Upper lobe of left lung (tissue), 6 donors: ENCODE results near the gene FAT1. TPM values are rescaled to one million over a fixed set of nuclear protein-coding genes. Genes with fewer than 3 reads are reported as not detected.

Source experiments
- ATAC-seq, 2 donors: fragments of 200-7000 bp; cut with Tn5 transposase; one replicate each; pipeline ENCODE4 v1.9.1; 2022; ENCODE audit warnings: mild to moderate bottlenecking in 2 of 2, moderate library complexity in 2 of 2; ENCODE audit not compliant: low FRiP score in 2 of 2
- DNase-seq, 2 donors: peaks; one replicate each; pipeline ENCODE4 v3.0.0-alpha.2; 2019 to 2020
- H3K27ac ChIP-seq, 4 donors: fragments of 200-600 bp; sonication (generic); one replicate each; pipeline ENCODE4 v1.5.1; 2016 to 2019
- H3K27me3 ChIP-seq, 4 donors: fragments of 200-600 bp; sonication (generic); one replicate each; pipeline ENCODE4 v1.5.1; 2017 to 2019
- H3K36me3 ChIP-seq, 4 donors: fragments of 200-600 bp; sonication (generic); one replicate each; pipeline ENCODE4 v1.5.1; 2016 to 2019
- H3K4me1 ChIP-seq, 4 donors: fragments of 200-600 bp; sonication (generic); one replicate each; pipeline ENCODE4 v1.5.1; 2018 to 2019
- H3K4me3 ChIP-seq, 4 donors: fragments of 200-600 bp; sonication (generic); one replicate each; pipeline ENCODE4 v1.5.1; 2017 to 2019; ENCODE audit warnings: mild to moderate bottlenecking in 2 of 4, moderate library complexity in 1 of 4
- H3K9me3 ChIP-seq, 4 donors: fragments of 200-600 bp; sonication (generic); one replicate each; pipeline ENCODE4 v1.5.1; 2018 to 2019
- CTCF ChIP-seq, 6 experiments: fragments of 450-650 bp in 4 of 6; fragments of 200-600 bp in 2 of 6; sonication (generic) in 2 of 6; IDR thresholded peaks; one replicate each; pipeline ENCODE4 v1.5.1; 2016 to 2019; ENCODE audit warnings: antibody characterized with exemption in 6 of 6
- EP300 ChIP-seq, 4 donors: sonication (generic); formaldehyde crosslinking; IDR thresholded peaks; one replicate each; pipeline ENCODE4 v1.5.1; 2017; ENCODE audit warnings: antibody characterized with exemption in 4 of 4, control low read depth in 2 of 4
- POLR2A ChIP-seq, 4 donors: fragments of 450-650 bp; IDR thresholded peaks; one replicate each; pipeline ENCODE4 v1.5.1; 2016 to 2017; ENCODE audit warnings: antibody characterized with exemption in 4 of 4, mild to moderate bottlenecking in 2 of 4
- POLR2AphosphoS5 ChIP-seq, 2 donors: sonication (generic); formaldehyde crosslinking; IDR thresholded peaks; one replicate each; pipeline ENCODE4 v1.5.1; 2017; ENCODE audit warnings: antibody characterized with exemption in 2 of 2
- WGBS, 2 donors: methylation state at CpG; one replicate each; pipeline ENCODE4 v1.1.5; 2017 to 2018; 5-methylcytosine and 5-hydroxymethylcytosine counted together
- total RNA-seq, 6 donors: library from RNA; depleted of rRNA in 4 of 6; stranded (reverse); fragments of >200 nt in 4 of 6; gene quantifications; one replicate each; pipeline versions ENCODE4 v1.1.0 to v1.2.1, GENCODE V29; 2016 to 2021
- donor health status: DM: no; HTN: no; CAD: no; lungs with moderate emphysema.
- donor health status: DM: no; HTN: yes; CAD: no; lungs with severe emphysema.

The FAT1 gene
- total RNA-seq, 6 donors from 2014 or later = 42.8 to 92.2 (median 77.4) TPM

GRCh38 chr4:186650401-186651180 is 73.1 kb downstream of the FAT1 start:
- WGBS, 2 donors = 87 to 88% methylated on average over 3 of the region's 3 CpGs
- no peak for TF ChIP-seq POLR2AphosphoS5 (IDR thresholded peaks at IDR 0.05)
- no peak for TF ChIP-seq CTCF (IDR thresholded peaks at IDR 0.05)
- TF ChIP-seq EP300 (IDR thresholded peaks at IDR 0.05) = no peak
- no peak for TF ChIP-seq POLR2A (IDR thresholded peaks at IDR 0.05)
- H3K27ac ChIP-seq = no peak overlapping the region
- peaks cover 0 to 3% (median 0%) of the 10 kb centered on the region in 4 donors for H3K36me3 ChIP-seq
- no peaks in the 10 kb centered on the region for H3K9me3 ChIP-seq
- no peak for DNase-seq
- ATAC-seq = no peak
- H3K4me3 ChIP-seq = no peak overlapping the region
- H3K4me1 ChIP-seq = peaks cover 0 to 11% (median 3%) of the 10 kb centered on the region in 4 donors
- H3K27me3 ChIP-seq = no peaks in the 10 kb centered on the region

- Histone ChIP-seq H3K27me3 (no peaks in the 10 kb centered on the region), H3K9me3 (no peaks in the 10 kb centered on the region), H3K36me3 (peaks cover 0 to 3% (median 0%) of the 10 kb centered on the region in 4 donors), H3K4me1 (peaks cover 0 to 11% (median 3%) of the 10 kb centered on the region in 4 donors), H3K4me3 (no peak overlapping the region), H3K27ac (no peak overlapping the region)
- no peak for ATAC-seq
- TF ChIP-seq POLR2AphosphoS5 (IDR thresholded peaks at IDR 0.05) (no peak), CTCF (IDR thresholded peaks at IDR 0.05) (no peak), POLR2A (IDR thresholded peaks at IDR 0.05) (no peak), EP300 (IDR thresholded peaks at IDR 0.05) (no peak)
- DNase-seq = no peak
- 84 to 92% methylated on average over 4 of the region's 4 CpGs for WGBS, 2 donors
Observed at GRCh38 chr4:186647821-186648220, 75.8 kb downstream of the FAT1 start.

GRCh38 chr4:186644737-186645261 is 78.9 kb downstream of the FAT1 start:
- Histone ChIP-seq H3K4me1 (no peaks in the 10 kb centered on the region), H3K4me3 (no peak overlapping the region), H3K9me3 (no peaks in the 10 kb centered on the region), H3K36me3 (peaks cover 0 to 8% (median 0%) of the 10 kb centered on the region in 4 donors), H3K27ac (no peak overlapping the region), H3K27me3 (no peaks in the 10 kb centered on the region)
- ATAC-seq (no peak), DNase-seq (no peak)
- TF ChIP-seq CTCF (IDR thresholded peaks at IDR 0.05) = no peak
- no peak for TF ChIP-seq POLR2A (IDR thresholded peaks at IDR 0.05)
- no peak for TF ChIP-seq EP300 (IDR thresholded peaks at IDR 0.05)
- 88 to 89% methylated on average over 9 of the region's 9 CpGs for WGBS, 2 donors

GRCh38 chr4:186644311-186644638 is 79.4 kb downstream of the FAT1 start:
- DNase-seq = no peak
- ATAC-seq = no peak
- WGBS, 2 donors = 71 to 73% methylated on average over 2 of the region's 2 CpGs
- no peaks in the 10 kb centered on the region for H3K4me1 ChIP-seq
- H3K4me3 ChIP-seq = no peak overlapping the region
- no peak overlapping the region for H3K27ac ChIP-seq
- no peaks in the 10 kb centered on the region for H3K27me3 ChIP-seq
- no peaks in the 10 kb centered on the region for H3K9me3 ChIP-seq
- peaks cover 0 to 10% (median 0%) of the 10 kb centered on the region in 4 donors for H3K36me3 ChIP-seq
- TF ChIP-seq POLR2AphosphoS5 (IDR thresholded peaks at IDR 0.05) (no peak), POLR2A (IDR thresholded peaks at IDR 0.05) (no peak), EP300 (IDR thresholded peaks at IDR 0.05) (no peak), CTCF (IDR thresholded peaks at IDR 0.05) (no peak)
